IMR-90 (cell line): ENCODE measurements around the gene NAB1.

Experiments
- BHLHE40 ChIP-seq: fragments of 150-350 bp; IDR thresholded peaks from 2 replicates; pipeline ENCODE4 v1.6.1; 2016; ENCODE audit warnings: mild to moderate bottlenecking, low read depth, low read length
- CHD1 ChIP-seq: IDR thresholded peaks from 2 replicates; pipeline ENCODE4 v1.6.1; 2012; ENCODE audit warnings: low read depth, low read length, improper control_type of control experiment
- POLR2A ChIP-seq: IDR thresholded peaks from 2 replicates; pipeline ENCODE4 v1.6.1; 2012; ENCODE audit warnings: mild to moderate bottlenecking, low read depth, low read length
- RAD21 ChIP-seq: IDR thresholded peaks from 2 replicates; pipeline ENCODE4 v1.6.1; 2012; ENCODE audit warnings: low read length, improper control_type of control experiment
- RCOR1 ChIP-seq: IDR thresholded peaks from 2 replicates; pipeline ENCODE4 v1.6.1; 2012; ENCODE audit warnings: mild to moderate bottlenecking, low read length, improper control_type of control experiment; ENCODE audit not compliant: insufficient replicate concordance
- RFX5 ChIP-seq: IDR thresholded peaks from 2 replicates; pipeline ENCODE4 v1.8.0; 2012; ENCODE audit warnings: low read depth, mild to moderate bottlenecking, low read length, moderate library complexity
- SMC3 ChIP-seq: fragments of 150-350 bp; IDR thresholded peaks from 2 replicates; pipeline ENCODE4 v1.6.1; 2016; ENCODE audit warnings: low read depth, mild to moderate bottlenecking, antibody characterized with exemption, low read length, moderate library complexity
- TF ChIP-seq, protein P1 (sequence below): conservative IDR thresholded peaks from 2 replicates; pipeline ENCODE4 v1.5.1; 2012; ENCODE audit warnings: mild to moderate bottlenecking, low read depth, low read length, improper control_type of control experiment
- TF ChIP-seq, protein P2 (sequence below): fragments of 150-350 bp; IDR thresholded peaks from 2 replicates; pipeline ENCODE4 v1.6.1; 2017; ENCODE audit warnings: mild to moderate bottlenecking, antibody characterized with exemption, low read length, low read depth

DNA sequence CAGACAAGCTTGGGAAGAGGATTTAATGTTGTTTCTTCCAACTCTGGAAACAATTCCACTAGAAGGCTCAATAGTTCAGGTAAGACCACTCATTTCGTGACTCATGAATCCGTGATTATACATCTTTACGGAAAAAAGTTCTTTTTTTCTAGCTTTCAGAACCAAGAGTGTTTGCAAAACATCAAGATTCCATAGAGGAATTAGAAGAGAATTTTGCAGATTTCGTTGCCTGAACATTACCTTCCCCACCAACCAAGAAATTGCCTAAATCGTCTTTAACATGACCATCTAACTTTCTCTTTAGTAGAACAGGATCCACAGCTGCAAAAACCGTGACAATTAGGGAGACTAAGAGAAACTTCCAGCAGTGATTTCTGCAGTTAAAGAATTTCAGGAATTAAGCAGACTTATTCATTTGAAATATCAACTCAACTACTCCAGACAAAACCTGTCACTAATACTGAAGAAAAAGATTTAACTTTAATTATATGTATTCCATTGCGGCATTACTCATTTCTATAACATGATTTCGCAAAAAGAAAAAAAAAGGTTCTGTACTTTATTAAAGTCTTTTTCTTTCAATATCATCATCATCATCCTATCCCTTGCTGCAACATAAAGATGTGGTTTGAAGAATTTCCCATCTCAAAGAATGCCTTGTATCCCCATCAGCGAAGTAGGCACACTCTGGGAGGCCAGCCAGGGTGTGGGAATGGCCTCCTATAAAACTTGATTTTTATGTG, 1.9 kb upstream of the NAB1 start:
- TF ChIP-seq, protein P1, sequence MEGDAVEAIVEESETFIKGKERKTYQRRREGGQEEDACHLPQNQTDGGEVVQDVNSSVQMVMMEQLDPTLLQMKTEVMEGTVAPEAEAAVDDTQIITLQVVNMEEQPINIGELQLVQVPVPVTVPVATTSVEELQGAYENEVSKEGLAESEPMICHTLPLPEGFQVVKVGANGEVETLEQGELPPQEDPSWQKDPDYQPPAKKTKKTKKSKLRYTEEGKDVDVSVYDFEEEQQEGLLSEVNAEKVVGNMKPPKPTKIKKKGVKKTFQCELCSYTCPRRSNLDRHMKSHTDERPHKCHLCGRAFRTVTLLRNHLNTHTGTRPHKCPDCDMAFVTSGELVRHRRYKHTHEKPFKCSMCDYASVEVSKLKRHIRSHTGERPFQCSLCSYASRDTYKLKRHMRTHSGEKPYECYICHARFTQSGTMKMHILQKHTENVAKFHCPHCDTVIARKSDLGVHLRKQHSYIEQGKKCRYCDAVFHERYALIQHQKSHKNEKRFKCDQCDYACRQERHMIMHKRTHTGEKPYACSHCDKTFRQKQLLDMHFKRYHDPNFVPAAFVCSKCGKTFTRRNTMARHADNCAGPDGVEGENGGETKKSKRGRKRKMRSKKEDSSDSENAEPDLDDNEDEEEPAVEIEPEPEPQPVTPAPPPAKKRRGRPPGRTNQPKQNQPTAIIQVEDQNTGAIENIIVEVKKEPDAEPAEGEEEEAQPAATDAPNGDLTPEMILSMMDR, result no peak
- TF ChIP-seq RFX5 (no peak), SMC3 (no peak), POLR2A (no peak), RCOR1 (no peak), CHD1 (no peak), RAD21 (no peak), BHLHE40 (no peak)
- TF ChIP-seq, protein P2, sequence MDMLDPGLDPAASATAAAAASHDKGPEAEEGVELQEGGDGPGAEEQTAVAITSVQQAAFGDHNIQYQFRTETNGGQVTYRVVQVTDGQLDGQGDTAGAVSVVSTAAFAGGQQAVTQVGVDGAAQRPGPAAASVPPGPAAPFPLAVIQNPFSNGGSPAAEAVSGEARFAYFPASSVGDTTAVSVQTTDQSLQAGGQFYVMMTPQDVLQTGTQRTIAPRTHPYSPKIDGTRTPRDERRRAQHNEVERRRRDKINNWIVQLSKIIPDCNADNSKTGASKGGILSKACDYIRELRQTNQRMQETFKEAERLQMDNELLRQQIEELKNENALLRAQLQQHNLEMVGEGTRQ, result no peak
